Measurements from ENCODE around the gene ABHD1.

DNA sequence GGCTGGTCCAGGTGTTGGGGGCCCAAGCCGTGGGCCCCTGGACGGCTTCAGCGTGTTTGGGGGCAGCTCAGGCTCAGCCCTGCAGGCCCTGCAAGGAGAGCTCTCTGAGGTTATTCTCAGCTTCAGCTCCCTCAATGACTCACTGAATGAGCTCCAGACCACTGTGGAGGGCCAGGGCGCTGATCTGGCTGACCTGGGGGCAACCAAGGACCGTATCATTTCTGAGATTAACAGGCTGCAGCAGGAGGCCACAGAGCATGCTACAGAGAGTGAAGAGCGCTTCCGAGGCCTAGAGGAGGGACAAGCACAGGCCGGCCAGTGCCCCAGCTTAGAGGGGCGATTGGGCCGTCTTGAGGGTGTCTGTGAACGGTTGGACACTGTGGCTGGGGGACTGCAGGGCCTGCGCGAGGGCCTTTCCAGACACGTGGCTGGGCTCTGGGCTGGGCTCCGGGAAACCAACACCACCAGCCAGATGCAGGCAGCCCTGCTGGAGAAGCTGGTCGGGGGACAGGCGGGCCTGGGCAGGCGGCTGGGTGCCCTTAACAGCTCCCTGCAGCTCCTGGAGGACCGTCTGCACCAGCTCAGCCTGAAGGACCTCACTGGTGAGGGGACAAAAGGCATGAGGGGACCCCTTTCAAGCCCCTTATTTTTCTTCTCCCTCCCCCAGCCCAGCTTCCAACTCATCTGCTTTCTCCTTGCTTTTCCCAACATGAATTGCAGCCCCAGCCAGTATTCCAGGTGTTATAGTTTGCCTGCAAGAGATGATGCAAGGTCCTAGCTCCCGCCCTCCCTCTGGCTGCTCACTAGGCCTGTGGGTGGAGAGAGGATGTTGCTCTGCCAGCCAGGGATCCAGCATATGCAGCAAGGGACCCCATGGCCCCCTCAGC, 40.0 kb upstream of the ABHD1 start:
- TF ChIP-seq, protein P1, sequence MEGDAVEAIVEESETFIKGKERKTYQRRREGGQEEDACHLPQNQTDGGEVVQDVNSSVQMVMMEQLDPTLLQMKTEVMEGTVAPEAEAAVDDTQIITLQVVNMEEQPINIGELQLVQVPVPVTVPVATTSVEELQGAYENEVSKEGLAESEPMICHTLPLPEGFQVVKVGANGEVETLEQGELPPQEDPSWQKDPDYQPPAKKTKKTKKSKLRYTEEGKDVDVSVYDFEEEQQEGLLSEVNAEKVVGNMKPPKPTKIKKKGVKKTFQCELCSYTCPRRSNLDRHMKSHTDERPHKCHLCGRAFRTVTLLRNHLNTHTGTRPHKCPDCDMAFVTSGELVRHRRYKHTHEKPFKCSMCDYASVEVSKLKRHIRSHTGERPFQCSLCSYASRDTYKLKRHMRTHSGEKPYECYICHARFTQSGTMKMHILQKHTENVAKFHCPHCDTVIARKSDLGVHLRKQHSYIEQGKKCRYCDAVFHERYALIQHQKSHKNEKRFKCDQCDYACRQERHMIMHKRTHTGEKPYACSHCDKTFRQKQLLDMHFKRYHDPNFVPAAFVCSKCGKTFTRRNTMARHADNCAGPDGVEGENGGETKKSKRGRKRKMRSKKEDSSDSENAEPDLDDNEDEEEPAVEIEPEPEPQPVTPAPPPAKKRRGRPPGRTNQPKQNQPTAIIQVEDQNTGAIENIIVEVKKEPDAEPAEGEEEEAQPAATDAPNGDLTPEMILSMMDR (IDR thresholded peaks at IDR 0.05), result no peak
- no peak for TF ChIP-seq POLR2A (IDR thresholded peaks at IDR 0.05)
